IMR-90 (cell line): Measurements from ENCODE around the gene RADX. TPM values are rescaled to one million over a fixed set of nuclear protein-coding genes. Genes with fewer than 3 reads are reported as not detected.

Experiments used
- ATAC-seq: fragments of 200-7000 bp; cut with Tn5 transposase; 2 replicates; pipeline ENCODE4 v1.9.1; 2020; ENCODE audit warnings: low read depth, mild to moderate bottlenecking, moderate library complexity
- BruUV-seq: library from RNA; stranded (reverse); fragments of 400-500 nt; replicated peaks from 2 replicates; lab custom pipeline; 2021; lab: Mats Ljungman, UMichigan
- CTCF ChIA-PET: fragments of 300-600 bp; formaldehyde crosslinking; extraction: SDS; loops from one replicate; lab custom pipeline; 2021; ENCODE audit warnings: antibody characterized with exemption; lab: Yijun Ruan, JAX
- POLR2A ChIA-PET: fragments of 300-600 bp; sonication (Branson Sonifier 250); formaldehyde crosslinking; loops from one replicate; lab custom pipeline; 2022; ENCODE audit warnings: antibody characterized with exemption; ENCODE audit not compliant: unreplicated experiment; lab: Charles Lee
- DNase-seq: peaks from one replicate; pipeline ENCODE4 v3.0.0; 2013
- H2AFZ ChIP-seq: replicated peaks from 2 replicates; pipeline ENCODE3; 2013; ENCODE audit warnings: low read length, mild to moderate bottlenecking; ENCODE audit not compliant: poor library complexity
- H2AK5ac ChIP-seq: 2 replicates; pipeline ENCODE4 v1.6.1; 2013; ENCODE audit warnings: low read depth, low read length, inconsistent platforms
- H2AK9ac ChIP-seq: replicated peaks from 2 replicates; pipeline ENCODE3; 2013; ENCODE audit warnings: mild to moderate bottlenecking, low read depth, low read length, moderate library complexity; ENCODE audit not compliant: poor library complexity
- H2BK120ac ChIP-seq: 2 replicates; pipeline ENCODE4 v1.6.1; 2013; ENCODE audit warnings: low read depth, low read length, inconsistent platforms
- H2BK15ac ChIP-seq: 3 replicates; pipeline ENCODE4 v1.6.1; 2013; ENCODE audit warnings: low read depth, low read length, inconsistent platforms
- H2BK20ac ChIP-seq: 2 replicates; pipeline ENCODE4 v1.6.1; 2013; ENCODE audit warnings: low read depth, mild to moderate bottlenecking, inconsistent platforms, low read length, moderate library complexity
- H2BK5ac ChIP-seq: 2 replicates; pipeline ENCODE4 v1.6.1; 2013; ENCODE audit warnings: mild to moderate bottlenecking, low read depth, low read length, inconsistent platforms; ENCODE audit not compliant: poor library complexity, severe bottlenecking
- H3K14ac ChIP-seq: replicated peaks from 2 replicates; pipeline ENCODE4 v1.6.1; 2013; ENCODE audit warnings: low read depth, low read length, inconsistent platforms
- H3K18ac ChIP-seq: 2 replicates; pipeline ENCODE4 v1.6.1; 2013; ENCODE audit warnings: low read depth, low read length, control low read depth
- H3K23ac ChIP-seq: 2 replicates; pipeline ENCODE4 v1.6.1; 2013; ENCODE audit warnings: low read depth, low read length, inconsistent platforms
- H3K27ac ChIP-seq: 2 replicates; pipeline ENCODE4 v1.5.1; 2013; ENCODE audit warnings: mild to moderate bottlenecking, control low read depth, low read length; ENCODE audit not compliant: insufficient read depth
- H3K27me3 ChIP-seq: 2 replicates; pipeline ENCODE4 v1.6.1; 2013; ENCODE audit warnings: low read length; ENCODE audit not compliant: control insufficient read depth, insufficient read depth
- H3K36me3 ChIP-seq: 2 replicates; pipeline ENCODE4 v1.6.1; 2013; ENCODE audit warnings: low read length, mixed read lengths; ENCODE audit not compliant: control insufficient read depth, insufficient read depth
- H3K4ac ChIP-seq: 2 replicates; pipeline ENCODE4 v1.6.1; 2013; ENCODE audit warnings: low read depth, low read length, inconsistent platforms
- H3K4me1 ChIP-seq: 2 replicates; pipeline ENCODE4 v1.6.1; 2013; ENCODE audit warnings: low read length, mixed read lengths; ENCODE audit not compliant: control insufficient read depth, insufficient read depth
- H3K4me2 ChIP-seq: 2 replicates; pipeline ENCODE4 v1.6.1; 2013; ENCODE audit warnings: low read depth, mild to moderate bottlenecking, control low read depth, low read length, moderate library complexity
- H3K4me3 ChIP-seq: 2 replicates; pipeline ENCODE4 v1.5.1; 2013; ENCODE audit warnings: low read depth, mild to moderate bottlenecking, control low read depth, low read length, moderate library complexity; ENCODE audit not compliant: insufficient read depth
- H3K56ac ChIP-seq: 2 replicates; pipeline ENCODE4 v1.6.1; 2013; ENCODE audit warnings: low read length, inconsistent platforms; ENCODE audit not compliant: insufficient read depth; ENCODE audit errors: extremely low read depth
- H3K79me1 ChIP-seq, 2 experiments: 2 replicates each; pipeline ENCODE4 v1.6.1; 2013; ENCODE audit warnings: low read length in 2 of 2, inconsistent platforms in 1 of 2, low read depth in 1 of 2
- H3K9ac ChIP-seq: 2 replicates; pipeline ENCODE4 v1.6.1; 2013; ENCODE audit warnings: low read depth, low read length, control low read depth
- H3K9me1 ChIP-seq: 2 replicates; pipeline ENCODE4 v1.6.1; 2013; ENCODE audit warnings: low read length, inconsistent platforms; ENCODE audit not compliant: insufficient read depth
- H3K9me3 ChIP-seq: 2 replicates; pipeline ENCODE4 v1.6.1; 2013; ENCODE audit warnings: low read length; ENCODE audit not compliant: control insufficient read depth, insufficient read depth
- H4K20me1 ChIP-seq: 2 replicates; pipeline ENCODE4 v1.6.1; 2013; ENCODE audit warnings: low read length, inconsistent platforms; ENCODE audit not compliant: insufficient read depth
- H4K5ac ChIP-seq: 2 replicates; pipeline ENCODE4 v1.6.1; 2013; ENCODE audit warnings: mild to moderate bottlenecking, low read depth, low read length, control low read depth
- H4K8ac ChIP-seq, 2 experiments: 2 replicates each; pipeline ENCODE4 v1.6.1; 2013; ENCODE audit warnings: low read depth in 2 of 2, low read length in 2 of 2, control low read depth in 1 of 2, inconsistent platforms in 1 of 2
- H4K91ac ChIP-seq: 2 replicates; pipeline ENCODE4 v1.6.1; 2013; ENCODE audit warnings: low read depth, low read length, inconsistent platforms; ENCODE audit not compliant: insufficient read depth
- BHLHE40 ChIP-seq: fragments of 150-350 bp; IDR thresholded peaks from 2 replicates; pipeline ENCODE4 v1.6.1; 2016; ENCODE audit warnings: mild to moderate bottlenecking, low read depth, low read length
- CEBPB ChIP-seq: IDR thresholded peaks from 2 replicates; pipeline ENCODE4 v1.6.1; 2012; ENCODE audit warnings: low read depth, low read length, improper control_type of control experiment
- CHD1 ChIP-seq: IDR thresholded peaks from 2 replicates; pipeline ENCODE4 v1.6.1; 2012; ENCODE audit warnings: low read depth, low read length, improper control_type of control experiment
- ELK1 ChIP-seq: fragments of 150-350 bp; IDR thresholded peaks from 2 replicates; pipeline ENCODE4 v1.6.1; 2016; ENCODE audit warnings: low read depth, mild to moderate bottlenecking, low read length, moderate library complexity, borderline replicate concordance
- FOS ChIP-seq: fragments of 150-350 bp; IDR thresholded peaks from 2 replicates; pipeline ENCODE4 v1.6.1; 2016; ENCODE audit warnings: low read depth, low read length
- MAZ ChIP-seq: IDR thresholded peaks from 2 replicates; pipeline ENCODE4 v1.6.1; 2012; ENCODE audit warnings: low read depth, mild to moderate bottlenecking, low read length, improper control_type of control experiment, moderate library complexity, borderline replicate concordance
- MXI1 ChIP-seq: IDR thresholded peaks from 2 replicates; pipeline ENCODE4 v1.6.1; 2012; ENCODE audit warnings: low read depth, mild to moderate bottlenecking, low read length, moderate library complexity, borderline replicate concordance
- NFE2L2 ChIP-seq: fragments of 150-350 bp; IDR thresholded peaks from 2 replicates; pipeline ENCODE4 v1.6.1; 2016; ENCODE audit warnings: low read depth, mild to moderate bottlenecking, low read length
- POLR2A ChIP-seq: IDR thresholded peaks from 2 replicates; pipeline ENCODE4 v1.6.1; 2012; ENCODE audit warnings: mild to moderate bottlenecking, low read depth, low read length
- RFX5 ChIP-seq: IDR thresholded peaks from 2 replicates; pipeline ENCODE4 v1.8.0; 2012; ENCODE audit warnings: low read depth, mild to moderate bottlenecking, low read length, moderate library complexity
- SMC3 ChIP-seq: fragments of 150-350 bp; IDR thresholded peaks from 2 replicates; pipeline ENCODE4 v1.6.1; 2016; ENCODE audit warnings: low read depth, mild to moderate bottlenecking, antibody characterized with exemption, low read length, moderate library complexity
- WGBS, 2 experiments: methylation state at CpG; one replicate each; pipeline versions ENCODE4 v1.1.5 to v1.1.7; 2013; ENCODE audit warnings: missing lambda C conversion rate in 2 of 2; ENCODE audit not compliant: insufficient read length in 1 of 2; ENCODE audit errors: extremely low coverage in 2 of 2; 5-methylcytosine and 5-hydroxymethylcytosine counted together
- dilution Hi-C: fragments of 300-500 bp; cut with HindIII; formaldehyde crosslinking; loops from one replicate; pipeline ENCODE4 v1.14.3; 2018; ENCODE audit warnings: low sequenced_read_pairs; ENCODE audit not compliant: unreplicated experiment
- in situ Hi-C: fragments of 300-500 bp; cut with MboI; formaldehyde crosslinking; loops from 3 replicates; pipeline ENCODE4 v1.14.3; 2019; ENCODE audit warnings: low sequenced_read_pairs, inconsistent platforms, mixed read lengths
- intact Hi-C: fragments of 100-400 bp; cut with micrococcal nuclease; formaldehyde crosslinking; loops from 2 replicates; pipeline ENCODE4 v1.10.0; 2022
- polyA plus RNA-seq, 3 experiments: library from polyadenylated mRNA; depleted of rRNA; stranded (reverse); fragments of >200 nt; gene quantifications; 2 replicates each; pipeline ENCODE4 v1.2.3, GENCODE V29; 2012; ENCODE audit warnings: low replicate concordance in 1 of 3
- total RNA-seq: library from RNA; depleted of rRNA; stranded (reverse); fragments of >200 nt; gene quantifications from 2 replicates; pipeline ENCODE4 v1.2.3, GENCODE V29; 2012
- TF ChIP-seq, protein P1 (sequence below): fragments of 150-350 bp; IDR thresholded peaks from 2 replicates; pipeline ENCODE4 v1.6.1; 2017; ENCODE audit warnings: mild to moderate bottlenecking, antibody characterized with exemption, low read length, low read depth
- TF ChIP-seq, protein P2 (sequence below): conservative IDR thresholded peaks from 2 replicates; pipeline ENCODE4 v1.5.1; 2012; ENCODE audit warnings: mild to moderate bottlenecking, low read depth, low read length, improper control_type of control experiment

The RADX gene
- total and polyA plus RNA-seq, 2 of the 4 experiments (the other 2 are of a cell fraction): 1.6 to 1.8 TPM

DNA sequence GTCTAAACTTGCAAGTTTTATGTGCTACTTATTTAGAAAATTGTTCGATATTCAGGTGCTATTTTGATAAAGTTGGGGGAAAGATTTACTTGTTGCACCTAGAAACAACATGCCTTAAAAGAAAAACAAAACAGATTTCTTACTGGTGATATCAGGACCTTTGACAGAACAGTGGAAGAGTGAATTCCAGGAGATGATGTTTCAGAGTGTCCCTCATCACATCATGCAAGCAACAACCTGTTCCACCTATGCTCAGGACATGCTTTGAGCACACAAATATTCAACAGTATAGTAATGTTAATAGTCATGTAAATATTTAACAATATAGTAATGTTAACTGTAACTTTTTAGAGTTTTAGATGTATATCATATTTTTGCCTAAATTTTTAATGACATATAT lies 90.9 kb downstream of the RADX start:
- TF ChIP-seq, protein P1, sequence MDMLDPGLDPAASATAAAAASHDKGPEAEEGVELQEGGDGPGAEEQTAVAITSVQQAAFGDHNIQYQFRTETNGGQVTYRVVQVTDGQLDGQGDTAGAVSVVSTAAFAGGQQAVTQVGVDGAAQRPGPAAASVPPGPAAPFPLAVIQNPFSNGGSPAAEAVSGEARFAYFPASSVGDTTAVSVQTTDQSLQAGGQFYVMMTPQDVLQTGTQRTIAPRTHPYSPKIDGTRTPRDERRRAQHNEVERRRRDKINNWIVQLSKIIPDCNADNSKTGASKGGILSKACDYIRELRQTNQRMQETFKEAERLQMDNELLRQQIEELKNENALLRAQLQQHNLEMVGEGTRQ: no peak
- no peak for TF ChIP-seq MAZ
- TF ChIP-seq CEBPB: no peak
- no peak for TF ChIP-seq NFE2L2
- TF ChIP-seq MXI1: no peak
- no peak for TF ChIP-seq FOS
- TF ChIP-seq, protein P2, sequence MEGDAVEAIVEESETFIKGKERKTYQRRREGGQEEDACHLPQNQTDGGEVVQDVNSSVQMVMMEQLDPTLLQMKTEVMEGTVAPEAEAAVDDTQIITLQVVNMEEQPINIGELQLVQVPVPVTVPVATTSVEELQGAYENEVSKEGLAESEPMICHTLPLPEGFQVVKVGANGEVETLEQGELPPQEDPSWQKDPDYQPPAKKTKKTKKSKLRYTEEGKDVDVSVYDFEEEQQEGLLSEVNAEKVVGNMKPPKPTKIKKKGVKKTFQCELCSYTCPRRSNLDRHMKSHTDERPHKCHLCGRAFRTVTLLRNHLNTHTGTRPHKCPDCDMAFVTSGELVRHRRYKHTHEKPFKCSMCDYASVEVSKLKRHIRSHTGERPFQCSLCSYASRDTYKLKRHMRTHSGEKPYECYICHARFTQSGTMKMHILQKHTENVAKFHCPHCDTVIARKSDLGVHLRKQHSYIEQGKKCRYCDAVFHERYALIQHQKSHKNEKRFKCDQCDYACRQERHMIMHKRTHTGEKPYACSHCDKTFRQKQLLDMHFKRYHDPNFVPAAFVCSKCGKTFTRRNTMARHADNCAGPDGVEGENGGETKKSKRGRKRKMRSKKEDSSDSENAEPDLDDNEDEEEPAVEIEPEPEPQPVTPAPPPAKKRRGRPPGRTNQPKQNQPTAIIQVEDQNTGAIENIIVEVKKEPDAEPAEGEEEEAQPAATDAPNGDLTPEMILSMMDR: no peak
- TF ChIP-seq CHD1: no peak
- no peak for TF ChIP-seq SMC3
- no peak for TF ChIP-seq BHLHE40
- TF ChIP-seq RFX5: no peak
- no peak for TF ChIP-seq POLR2A
- no peak for TF ChIP-seq ELK1

More for the DNA sequence above, 90.9 kb downstream of the RADX start:
- H2AFZ ChIP-seq: no peak overlapping the region
- WGBS, 2 experiments: no CpG with 5 or more reads among the region's 1 CpG
- H3K4ac ChIP-seq: no peak overlapping the region
- H3K4me2 ChIP-seq: no peak overlapping the region
- no TSS peak for BruUV-seq
- H2AK5ac ChIP-seq: no peak overlapping the region
- ChIA-PET CTCF (no interaction called here), POLR2A (no interaction called here)
- intact Hi-C loops: no loop called here
- H4K91ac ChIP-seq: no peak overlapping the region
- no peak overlapping the region for H3K9ac ChIP-seq
- H3K4me1 ChIP-seq: peaks cover 1% of the 10 kb centered on the region; the same call in 1 of the 2 replicates
- in situ Hi-C loops: no loop called here
- H4K20me1 ChIP-seq: no peaks in the 10 kb centered on the region
- H2BK120ac ChIP-seq: no peak overlapping the region
- no peak overlapping the region for H2AK9ac ChIP-seq
- no peak overlapping the region for H2BK20ac ChIP-seq
- no peaks in the 10 kb centered on the region for H3K36me3 ChIP-seq
- H3K9me3 ChIP-seq: no peaks in the 10 kb centered on the region
- dilution Hi-C loops: no loop called here
- no peak overlapping the region for H3K23ac ChIP-seq
- no peak overlapping the region for H3K4me3 ChIP-seq
- no peak overlapping the region for H3K56ac ChIP-seq
- no peak overlapping the region for H4K5ac ChIP-seq
- H3K18ac ChIP-seq: no peak overlapping the region
- H3K14ac ChIP-seq: no peak overlapping the region
- H2BK5ac ChIP-seq: no peak overlapping the region
- no peak overlapping the region for H3K27ac ChIP-seq
- no peak for DNase-seq
- no peaks in the 10 kb centered on the region for H3K27me3 ChIP-seq
- 0 out of 2 replicates have a peak, but pooled peaks cover 4% of the 10 kb centered on the region for H3K9me1 ChIP-seq
- no peak for ATAC-seq
- no peak overlapping the region for H4K8ac ChIP-seq
- H2BK15ac ChIP-seq: no peak overlapping the region
- no peaks in the 10 kb centered on the region for H3K79me1 ChIP-seq
